H1 (cell line): Measurements from ENCODE around the gene LRTM2. TPM values are rescaled to one million over a fixed set of nuclear protein-coding genes. Genes with fewer than 3 reads are reported as not detected.

Experiments
- CTCF ChIA-PET: fragments of 300-600 bp; sonication (Branson Sonifier 250); formaldehyde crosslinking; loops from one replicate; lab custom pipeline; 2021; ENCODE audit not compliant: partially characterized antibody; lab: Charles Lee
- POLR2A ChIA-PET: fragments of 300-600 bp; sonication (Branson Sonifier 250); formaldehyde crosslinking; loops from one replicate; lab custom pipeline; 2021; ENCODE audit warnings: inconsistent platforms; ENCODE audit not compliant: partially characterized antibody; lab: Charles Lee
- DNase-seq, 2 experiments: peaks; one replicate each; pipeline versions ENCODE4 v3.0.0 to v3.0.0-alpha.2; 2010 to 2022; ENCODE audit warnings: low spot score in 2 of 2, low read depth in 1 of 2, mixed read lengths in 1 of 2
- FAIRE-seq: peaks from 2 replicates; lab custom pipeline; 2011; peaks lifted over from hg19 to GRCh38; lab: Jason Lieb, UNC
- H2AFZ ChIP-seq: 2 replicates; pipeline ENCODE4 v1.8.1; 2012; ENCODE audit warnings: low read length, inconsistent platforms
- H2AK5ac ChIP-seq: 2 replicates; pipeline ENCODE4 v1.6.1; 2013; ENCODE audit warnings: low read depth, low read length
- H2BK120ac ChIP-seq: replicated peaks from 2 replicates; pipeline ENCODE3; 2013; ENCODE audit warnings: low read depth, low read length, inconsistent platforms
- H2BK12ac ChIP-seq: 2 replicates; pipeline ENCODE4 v1.6.1; 2013; ENCODE audit warnings: low read depth, low read length
- H2BK15ac ChIP-seq: 2 replicates; pipeline ENCODE4 v1.6.1; 2013; ENCODE audit warnings: low read length
- H2BK20ac ChIP-seq: 2 replicates; pipeline ENCODE4 v1.6.1; 2013; ENCODE audit warnings: low read length
- H2BK5ac ChIP-seq: 2 replicates; pipeline ENCODE4 v1.6.1; 2013; ENCODE audit warnings: low read depth, low read length
- H3K14ac ChIP-seq: 2 replicates; pipeline ENCODE4 v1.6.1; 2013; ENCODE audit warnings: inconsistent platforms; ENCODE audit not compliant: insufficient read length
- H3K18ac ChIP-seq: 2 replicates; pipeline ENCODE4 v1.6.1; 2013; ENCODE audit warnings: low read length; ENCODE audit errors: extremely low read depth
- H3K23ac ChIP-seq: 2 replicates; pipeline ENCODE4 v1.6.1; 2013; ENCODE audit warnings: inconsistent platforms; ENCODE audit not compliant: insufficient read length
- H3K23me2 ChIP-seq: 2 replicates; pipeline ENCODE4 v1.6.1; 2013; ENCODE audit warnings: low read depth, low read length
- H3K27ac ChIP-seq: 2 replicates; pipeline ENCODE4 v1.6.1; 2011; ENCODE audit warnings: low read depth, low read length, inconsistent platforms
- H3K27me3 ChIP-seq, 4 experiments: replicated peaks in 1 of 4; 1 replicate in 1 of 4; 2 replicates in 3 of 4; pipeline versions ENCODE4 v1.6.1 to v1.8.1; 2011 to 2013; ENCODE audit warnings: low read length in 3 of 4, mild to moderate bottlenecking in 3 of 4, inconsistent platforms in 2 of 4, mixed read lengths in 2 of 4, moderate library complexity in 1 of 4; ENCODE audit not compliant: control insufficient read depth in 3 of 4, insufficient read depth in 3 of 4; ENCODE audit errors: extremely low read depth in 1 of 4
- H3K36me3 ChIP-seq, 4 experiments: 2 replicates each; pipeline versions ENCODE4 v1.6.1 to v1.8.1; 2011 to 2013; ENCODE audit warnings: mild to moderate bottlenecking in 4 of 4, low read length in 3 of 4, moderate library complexity in 2 of 4, control low read depth in 1 of 4, inconsistent platforms in 1 of 4; ENCODE audit not compliant: insufficient read depth in 4 of 4, control insufficient read depth in 2 of 4
- H3K4ac ChIP-seq: replicated peaks from 2 replicates; pipeline ENCODE3; 2013; ENCODE audit warnings: low read length, low read depth, mixed read lengths, inconsistent platforms; ENCODE audit not compliant: insufficient read length
- H3K4me1 ChIP-seq, 4 experiments: replicated peaks in 1 of 4; 1 replicate in 1 of 4; 2 replicates in 3 of 4; pipeline versions ENCODE4 v1.6.1 to v1.8.1; 2011 to 2013; ENCODE audit warnings: low read length in 3 of 4, inconsistent platforms in 2 of 4, mixed read lengths in 1 of 4; ENCODE audit not compliant: insufficient read depth in 4 of 4, control insufficient read depth in 3 of 4
- H3K4me2 ChIP-seq, 2 experiments: 2 replicates each; pipeline versions ENCODE4 v1.6.1 to v1.8.1; 2011 to 2013; ENCODE audit warnings: low read depth in 2 of 2, low read length in 2 of 2, control low read depth in 1 of 2, inconsistent platforms in 1 of 2, mild to moderate bottlenecking in 1 of 2; ENCODE audit not compliant: insufficient read depth in 1 of 2
- H3K4me3 ChIP-seq, 4 experiments: fragments of 200-600, 300-600 bp in 1 of 4; sonication (generic), shearing (Covaris generic), sonication (Bioruptor Twin) in 1 of 4; 2 replicates each; pipeline versions ENCODE4 v1.5.1 to v1.8.1; 2011 to 2016; ENCODE audit warnings: low read length in 4 of 4, low read depth in 3 of 4, control low read depth in 2 of 4, inconsistent platforms in 2 of 4, mild to moderate bottlenecking in 2 of 4, mixed read lengths in 1 of 4, moderate library complexity in 1 of 4; ENCODE audit not compliant: insufficient read depth in 2 of 4; ENCODE audit errors: extremely low read depth in 1 of 4
- H3K56ac ChIP-seq: replicated peaks from 2 replicates; pipeline ENCODE3; 2013; ENCODE audit warnings: low read depth, mild to moderate bottlenecking, mixed read lengths, low read length, inconsistent platforms; ENCODE audit not compliant: insufficient read length
- H3K79me1 ChIP-seq: 2 replicates; pipeline ENCODE4 v1.6.1; 2013; ENCODE audit warnings: low read depth, low read length, control low read depth
- H3K79me2 ChIP-seq, 2 experiments: 2 replicates each; pipeline versions ENCODE4 v1.6.1 to v1.8.1; 2012 to 2013; ENCODE audit warnings: low read length in 2 of 2, mild to moderate bottlenecking in 2 of 2, inconsistent platforms in 1 of 2; ENCODE audit not compliant: insufficient read depth in 2 of 2, control insufficient read depth in 1 of 2
- H3K9ac ChIP-seq, 4 experiments: replicated peaks in 1 of 4; 1 replicate in 1 of 4; 2 replicates in 3 of 4; pipeline versions ENCODE4 v1.6.1 to v1.8.1; 2011 to 2013; ENCODE audit warnings: low read depth in 3 of 4, low read length in 3 of 4, control low read depth in 2 of 4, mild to moderate bottlenecking in 2 of 4, moderate library complexity in 2 of 4, inconsistent platforms in 1 of 4; ENCODE audit errors: extremely low read depth in 1 of 4
- H3K9me3 ChIP-seq, 2 experiments: 2 replicates each; pipeline versions ENCODE4 v1.6.1 to v1.8.1; 2012 to 2013; ENCODE audit warnings: mild to moderate bottlenecking in 2 of 2, moderate library complexity in 2 of 2, control low read depth in 1 of 2, inconsistent platforms in 1 of 2, low read depth in 1 of 2, low read length in 1 of 2, mixed read lengths in 1 of 2; ENCODE audit not compliant: insufficient read depth in 2 of 2
- H4K20me1 ChIP-seq, 2 experiments: replicated peaks in 1 of 2; 2 replicates each; pipeline versions ENCODE3 to v1.8.1; 2011 to 2013; ENCODE audit warnings: inconsistent platforms in 2 of 2, low read length in 2 of 2, mild to moderate bottlenecking in 1 of 2; ENCODE audit not compliant: insufficient read depth in 2 of 2, control insufficient read depth in 1 of 2
- H4K5ac ChIP-seq: 2 replicates; pipeline ENCODE4 v1.6.1; 2013; ENCODE audit warnings: low read length, low read depth, mixed read lengths, inconsistent platforms; ENCODE audit not compliant: insufficient read length
- H4K8ac ChIP-seq: 2 replicates; pipeline ENCODE4 v1.8.0; 2013; ENCODE audit warnings: mild to moderate bottlenecking, moderate library complexity, low read length, inconsistent platforms; ENCODE audit not compliant: insufficient read depth; ENCODE audit errors: extremely low read depth
- H4K91ac ChIP-seq: replicated peaks from 2 replicates; pipeline ENCODE3; 2013; ENCODE audit warnings: low read length, mixed read lengths, inconsistent platforms; ENCODE audit not compliant: insufficient read length
- ATF2 ChIP-seq: IDR thresholded peaks from 2 replicates; pipeline ENCODE4 v1.6.1; 2012; ENCODE audit warnings: low read length, inconsistent platforms
- ATF3 ChIP-seq: IDR thresholded peaks from 2 replicates; pipeline ENCODE4 v1.6.1; 2011; ENCODE audit warnings: low read depth, mild to moderate bottlenecking, low read length; ENCODE audit not compliant: insufficient read depth
- BRCA1 ChIP-seq: IDR thresholded peaks from 2 replicates; pipeline ENCODE4 v1.6.1; 2012; ENCODE audit warnings: low read depth, low read length, improper control_type of control experiment
- GABPA ChIP-seq: IDR thresholded peaks from 2 replicates; pipeline ENCODE4 v1.6.1; 2011; ENCODE audit warnings: mild to moderate bottlenecking, low read length, moderate library complexity, borderline replicate concordance; ENCODE audit not compliant: insufficient read depth
- HDAC6 ChIP-seq: IDR thresholded peaks from one replicate; pipeline ENCODE4 v1.7.1; 2012; ENCODE audit warnings: low read depth, mild to moderate bottlenecking, inconsistent platforms, low read length, moderate library complexity
- RBBP5 ChIP-seq: IDR thresholded peaks from 2 replicates; pipeline ENCODE4 v1.7.1; 2012; ENCODE audit warnings: low read depth, mild to moderate bottlenecking, inconsistent platforms, low read length, moderate library complexity, borderline replicate concordance
- RFX5 ChIP-seq: IDR thresholded peaks from 2 replicates; pipeline ENCODE4 v1.6.1; 2011; ENCODE audit warnings: low read depth, low read length, improper control_type of control experiment, borderline replicate concordance
- WGBS, 2 experiments: shearing (Covaris generic) in 1 of 2; methylation state at CpG; one replicate each; pipeline versions ENCODE4 v1.1.6 to v1.1.7; 2013 to 2015; ENCODE audit warnings: low lambda C conversion rate in 2 of 2, mixed read lengths in 2 of 2, inconsistent platforms in 1 of 2, low coverage in 1 of 2, missing lambda C conversion rate in 1 of 2; ENCODE audit not compliant: insufficient replicate concordance in 2 of 2, insufficient coverage in 1 of 2, insufficient read length in 1 of 2; ENCODE audit errors: extremely low coverage in 1 of 2, missing lambda C conversion rate in 1 of 2; 5-methylcytosine and 5-hydroxymethylcytosine counted together
- polyA plus RNA-seq, 7 experiments: library from polyadenylated mRNA; depleted of rRNA in 3 of 7; stranded (reverse) in 5 of 7; unstranded in 2 of 7; fragments of >200 nt in 5 of 7; fragments of 200-250 nt in 2 of 7; gene quantifications; 1 replicate in 5 of 7; 2 replicates in 1 of 7; 4 replicates in 1 of 7; pipeline versions ENCODE4 v1.2.1 to v1.2.3, GENCODE V29; 2011 to 2013; ENCODE audit warnings: missing spikeins in 2 of 7, mixed read lengths in 2 of 7
- total RNA-seq: library from RNA; stranded (reverse); fragmentation: NEBNext Ultra II Directional; extraction: Animal tissue kit (Norgen Biotek cat#: 25700); gene quantifications from 2 replicates; pipeline ENCODE4 v1.2.1, GENCODE V29; 2021

The LRTM2 gene
- total and polyA plus RNA-seq, 2 of the 8 experiments (the other 6 are each of a cell fraction or from before 2014, with no cell fraction given) = 0.06 TPM; not detected in 1

DNA sequence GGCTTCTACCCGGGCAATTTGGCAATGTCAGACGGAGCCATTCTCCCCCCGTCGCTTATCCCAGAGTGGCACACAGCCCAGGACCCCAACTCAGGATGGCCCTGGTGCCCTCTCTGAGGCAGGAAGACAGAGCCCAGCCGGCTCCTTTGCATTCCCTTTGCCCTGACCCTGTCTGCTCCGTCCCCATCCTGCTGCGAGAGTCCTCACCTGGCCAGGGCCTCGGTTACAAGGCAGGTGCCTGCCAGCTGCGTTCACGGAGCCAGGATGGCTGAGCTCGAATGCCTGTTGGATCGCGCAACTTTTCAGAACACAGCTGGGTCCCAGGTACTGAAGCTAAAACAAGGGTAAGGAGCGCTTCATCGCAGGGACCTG is 18.6 kb downstream of the LRTM2 start:
- H2BK20ac ChIP-seq = no peak overlapping the region
- no peaks in the 10 kb centered on the region for H3K79me1 ChIP-seq
- H2BK5ac ChIP-seq = no peak overlapping the region
- H3K4me2 ChIP-seq = no peak overlapping the region
- no peak overlapping the region for H3K9ac ChIP-seq
- H3K4me1 ChIP-seq = peaks cover 0 to 10% (median 4%) of the 10 kb centered on the region in 4 experiments; a peak in 5 of 7 replicates
- no peak overlapping the region for H3K4ac ChIP-seq
- no peak overlapping the region for H2BK15ac ChIP-seq
- H3K4me3 ChIP-seq = no peak overlapping the region
- H4K8ac ChIP-seq = no peak overlapping the region
- ChIA-PET CTCF (interaction anchor here (0.5 to 3.0 kb wide), 6 partner anchors 8 to 820 kb away, joined by 4 to 16 read pairs (median 7); no protein-coding TSS in a partner anchor), POLR2A (no interaction called here)
- H3K23me2 ChIP-seq = no peaks in the 10 kb centered on the region
- no peak for FAIRE-seq
- WGBS, 2 experiments = 91% methylated on average over 14 of the region's 15 CpGs; no CpG with 5 or more reads in 1 of the 2 experiments
- no peak overlapping the region for H2BK12ac ChIP-seq
- H3K14ac ChIP-seq = no peak overlapping the region
- no peak overlapping the region for H2AK5ac ChIP-seq
- no peak overlapping the region for H3K23ac ChIP-seq
- H3K79me2 ChIP-seq = no peaks in the 10 kb centered on the region
- no peak overlapping the region for H2AFZ ChIP-seq
- no peak overlapping the region for H3K56ac ChIP-seq
- no peaks in the 10 kb centered on the region for H3K27me3 ChIP-seq
- H3K9me3 ChIP-seq = no peaks in the 10 kb centered on the region
- no peak overlapping the region for H2BK120ac ChIP-seq
- H4K20me1 ChIP-seq = no peaks in the 10 kb centered on the region
- no peak overlapping the region for H3K27ac ChIP-seq
- H4K5ac ChIP-seq = no peak overlapping the region
- no peaks in the 10 kb centered on the region for H3K36me3 ChIP-seq
- no peak overlapping the region for H3K18ac ChIP-seq
- no peak for DNase-seq
- H4K91ac ChIP-seq = no peak overlapping the region
- TF ChIP-seq GABPA = no peak
- no peak for TF ChIP-seq ATF3
- TF ChIP-seq RFX5 = no peak
- no peak for TF ChIP-seq ATF2
- TF ChIP-seq HDAC6 = no peak
- no peak for TF ChIP-seq BRCA1
- TF ChIP-seq RBBP5 = no peak
